HCT116 (cell line): ENCODE data around the gene HIVEP1. TPM values are rescaled to one million over a fixed set of nuclear protein-coding genes. Genes with fewer than 3 reads are reported as not detected.

Experiments
- ATAC-seq: fragments of 200-7000 bp; cut with Tn5 transposase; 2 replicates; pipeline ENCODE4 v1.9.1; 2020; ENCODE audit warnings: mild to moderate bottlenecking, moderate library complexity
- BruUV-seq: library from RNA; stranded (reverse); fragments of 400-500 nt; replicated peaks from 2 replicates; lab custom pipeline; 2021; lab: Mats Ljungman, UMichigan
- CTCF ChIA-PET: fragments of 300-600 bp; sonication (Branson Sonifier 250); formaldehyde crosslinking; loops from one replicate; lab custom pipeline; 2021; ENCODE audit warnings: antibody characterized with exemption; lab: Charles Lee
- POLR2A ChIA-PET: fragments of 300-600, 350-600 bp; sonication (Branson Sonifier 250); formaldehyde crosslinking; loops from one replicate; lab custom pipeline; 2021; ENCODE audit warnings: antibody characterized with exemption; lab: Charles Lee
- RAD21 ChIA-PET, 2 experiments: fragments of 300-600 bp; sonication (Branson Sonifier 250); formaldehyde crosslinking; loops; one replicate each; lab custom pipeline; 2023; ENCODE audit warnings: low total read pairs in 2 of 2; ENCODE audit not compliant: uncharacterized antibody in 2 of 2, unreplicated experiment in 2 of 2, low non-redundant PET in 1 of 2; lab: Charles Lee
- DNase-seq: peaks from one replicate; pipeline ENCODE4 v3.0.0-alpha.2; 2010; ENCODE audit warnings: low read depth, low spot score
- H2AFZ ChIP-seq: fragments of 200-600 bp; shearing (Covaris generic), sonication (generic); 2 replicates; pipeline ENCODE4 v1.6.1; 2017; ENCODE audit warnings: low read depth, mixed run types, mixed read lengths, antibody characterized with exemption, low read length; ENCODE audit not compliant: poor library complexity, severe bottlenecking
- H3K27ac ChIP-seq: 2 replicates; pipeline ENCODE4 v1.5.1; 2012; ENCODE audit warnings: low read depth, low read length
- H3K27me3 ChIP-seq: fragments of 200-600 bp; sonication (generic); 2 replicates; pipeline ENCODE4 v1.6.1; 2016; ENCODE audit warnings: mixed run types, low read length, mixed read lengths; ENCODE audit not compliant: insufficient read depth
- H3K36me3 ChIP-seq, 2 experiments: fragments of 200-500 bp in 1 of 2; fragments of 200-600 bp in 1 of 2; sonication (Bioruptor generic) in 1 of 2; sonication (generic) in 1 of 2; 2 replicates each; pipeline versions ENCODE4 v1.5.1 to v1.6.1; 2014 to 2016; ENCODE audit warnings: low read length in 2 of 2, inconsistent platforms in 1 of 2, mixed read lengths in 1 of 2, mixed run types in 1 of 2; ENCODE audit not compliant: insufficient read depth in 2 of 2, control insufficient read depth in 1 of 2
- H3K4me1 ChIP-seq, 2 experiments: fragments of 200-600 bp in 1 of 2; sonication (generic) in 1 of 2; 2 replicates each; pipeline versions ENCODE4 v1.5.1 to v1.6.1; 2012 to 2017; ENCODE audit warnings: low read length in 2 of 2, inconsistent platforms in 1 of 2, mild to moderate bottlenecking in 1 of 2, mixed read lengths in 1 of 2, mixed run types in 1 of 2, moderate library complexity in 1 of 2; ENCODE audit not compliant: insufficient read depth in 2 of 2, control insufficient read depth in 1 of 2
- H3K4me2 ChIP-seq: fragments of 200-600 bp; sonication (generic); 2 replicates; pipeline ENCODE4 v1.6.1; 2017; ENCODE audit warnings: mixed run types, low read length, mixed read lengths
- H3K4me3 ChIP-seq, 2 experiments: fragments of 200-600 bp in 1 of 2; sonication (generic) in 1 of 2; replicated peaks in 1 of 2; 2 replicates each; pipeline ENCODE4 v1.5.1; 2011 to 2016; ENCODE audit warnings: low read length in 2 of 2, control low read depth in 1 of 2, low read depth in 1 of 2, mild to moderate bottlenecking in 1 of 2, mixed read lengths in 1 of 2, mixed run types in 1 of 2
- H3K79me2 ChIP-seq: fragments of 200-600 bp; sonication (generic); 2 replicates; pipeline ENCODE4 v1.6.1; 2017; ENCODE audit warnings: mild to moderate bottlenecking, mixed run types, low read length, moderate library complexity, mixed read lengths; ENCODE audit not compliant: insufficient read depth
- H3K9ac ChIP-seq: fragments of 200-600 bp; sonication (generic); 2 replicates; pipeline ENCODE4 v1.6.1; 2016; ENCODE audit warnings: low read length, mixed read lengths
- H3K9me2 ChIP-seq: fragments of 200-600 bp; sonication (generic), shearing (Covaris generic); 2 replicates; pipeline ENCODE4 v1.6.1; 2017; ENCODE audit warnings: mixed run types, mild to moderate bottlenecking, moderate library complexity; ENCODE audit not compliant: insufficient read depth
- H3K9me3 ChIP-seq, 2 experiments: fragments of 200-500 bp in 1 of 2; fragments of 200-600 bp in 1 of 2; sonication (Bioruptor generic) in 1 of 2; sonication (generic) in 1 of 2; 2 replicates each; pipeline ENCODE4 v1.6.1; 2014 to 2017; ENCODE audit warnings: low read length in 2 of 2, mixed read lengths in 2 of 2, inconsistent platforms in 1 of 2, low read depth in 1 of 2, mild to moderate bottlenecking in 1 of 2, mixed run types in 1 of 2, moderate library complexity in 1 of 2; ENCODE audit not compliant: control insufficient read depth in 1 of 2, insufficient read depth in 1 of 2
- H4K20me1 ChIP-seq: fragments of 200-600 bp; sonication (generic), shearing (Covaris generic); 2 replicates; pipeline ENCODE4 v1.6.1; 2017; ENCODE audit warnings: mixed run types, mild to moderate bottlenecking, moderate library complexity; ENCODE audit not compliant: insufficient read depth
- CBX3 ChIP-seq: IDR thresholded peaks from 2 replicates; pipeline ENCODE4 v1.6.1; 2012; ENCODE audit warnings: low read depth
- CEBPB ChIP-seq: IDR thresholded peaks from 2 replicates; pipeline ENCODE4 v1.6.1; 2012; ENCODE audit warnings: low read depth
- CTCF ChIP-seq, 3 experiments: fragments of 200-600 bp in 1 of 3; sonication (generic) in 1 of 3; IDR thresholded peaks in 2 of 3; conservative IDR thresholded peaks in 1 of 3; 2 replicates each; pipeline ENCODE4 v1.5.1; 2012 to 2017; ENCODE audit warnings: low read depth in 2 of 3, low read length in 2 of 3, antibody characterized with exemption in 1 of 3, borderline replicate concordance in 1 of 3, control low read depth in 1 of 3, mild to moderate bottlenecking in 1 of 3, mixed read lengths in 1 of 3, mixed run types in 1 of 3, moderate library complexity in 1 of 3; ENCODE audit not compliant: insufficient read depth in 1 of 3
- EGR1 ChIP-seq: IDR thresholded peaks from 2 replicates; pipeline ENCODE4 v1.6.1; 2012; ENCODE audit warnings: low read depth
- ELF1 ChIP-seq: IDR thresholded peaks from 2 replicates; pipeline ENCODE4 v1.6.1; 2012; ENCODE audit warnings: low read depth, borderline replicate concordance
- EZH2 ChIP-seq: fragments of 200-600 bp; sonication (generic); IDR thresholded peaks from 2 replicates; pipeline ENCODE4 v1.6.1; 2017; ENCODE audit warnings: antibody characterized with exemption, mixed run types
- SP1 ChIP-seq: IDR thresholded peaks from 2 replicates; pipeline ENCODE4 v1.6.1; 2012; ENCODE audit warnings: low read depth
- SRF ChIP-seq: IDR thresholded peaks from 2 replicates; pipeline ENCODE4 v1.6.1; 2012; ENCODE audit warnings: low read depth
- TCF7L2 ChIP-seq: IDR thresholded peaks from 2 replicates; pipeline ENCODE4 v1.7.0; 2011; ENCODE audit warnings: borderline replicate concordance, inconsistent platforms; ENCODE audit not compliant: insufficient read depth, insufficient read length; ENCODE audit errors: extremely low read depth
- intact Hi-C: fragments of 100-400 bp; cut with micrococcal nuclease; formaldehyde crosslinking; loops from 2 replicates; pipeline ENCODE4 v1.10.0; 2022
- total RNA-seq: library from RNA; stranded (reverse); gene quantifications from one replicate; pipeline ENCODE4 v1.2.1, GENCODE V29; 2021; ENCODE audit not compliant: unreplicated experiment

Gene HIVEP1
- total RNA-seq, 1 experiment from 2014 or later = 11.2 TPM

- no peak overlapping the region for H3K27ac ChIP-seq
- no peak overlapping the region for H2AFZ ChIP-seq
- no peaks in the 10 kb centered on the region for H3K9me3 ChIP-seq
- H3K27me3 ChIP-seq = no peaks in the 10 kb centered on the region
- H3K4me1 ChIP-seq = no peaks in the 10 kb centered on the region
- intact Hi-C loops = no loop called here
- RAD21 ChIA-PET = no interaction called here
- BruUV-seq = no TSS peak
- no peak overlapping the region for H3K9ac ChIP-seq
- no peaks in the 10 kb centered on the region for H3K9me2 ChIP-seq
- ATAC-seq (no peak), DNase-seq (no peak)
- H3K4me2 ChIP-seq = no peak overlapping the region
- H3K36me3 ChIP-seq = 0 out of 4 replicates have a peak, but pooled peaks cover 0 to 8% of the 10 kb centered on the region in 2 experiments
- no peak overlapping the region for H3K4me3 ChIP-seq
- TF ChIP-seq CBX3 (no peak), CEBPB (no peak), EZH2 (no peak), ELF1 (no peak), CTCF (IDR thresholded peaks at IDR 0.05 in 2 of 3, conservative IDR thresholded peaks at IDR 0.05 in 1 of 3; ENCODE audit: borderline replicate concordance in 1 of 3, insufficient read depth in 1 of 3, low read depth in 2 of 3, low read length in 2 of 3) (no peak), SRF (no peak), TCF7L2 (no peak), SP1 (no peak), EGR1 (no peak)
- TF ChIP-seq, all 23 proteins: peak for 0
- H3K79me2 ChIP-seq = no peaks in the 10 kb centered on the region
- ChIA-PET CTCF (no interaction called here), POLR2A (no interaction called here)
- no peaks in the 10 kb centered on the region for H4K20me1 ChIP-seq
Observed at GRCh38 chr6:12163744-12164507, 151.8 kb downstream of the HIVEP1 start.
